GM13977 (cell line): ENCODE measurements around the gene NUAK2.

ENCODE experiments used
- DNase-seq: peaks from one replicate; pipeline ENCODE4 v3.0.0; 2012; ENCODE audit warnings: low spot score
- in situ Hi-C: fragments of 300-500 bp; cut with MboI; formaldehyde crosslinking; loops from one replicate; pipeline ENCODE4 v1.12.0; 2022; ENCODE audit warnings: low sequenced_read_pairs, low pct_unique_long_range_greater_than_20kb, mixed read lengths, inconsistent platforms; ENCODE audit not compliant: unreplicated experiment
- TF ChIP-seq, protein P1 (sequence below): IDR thresholded peaks from 2 replicates; pipeline ENCODE4 v1.5.1; 2012; ENCODE audit warnings: mild to moderate bottlenecking, control low read depth; ENCODE audit not compliant: insufficient read depth; ENCODE audit errors: extremely low read depth, missing control alignments

The NUAK2 gene

GRCh38 chr1:205272536-205272935 is 49.0 kb downstream of the NUAK2 start:
- DNase-seq = peak; percentile 34
- TF ChIP-seq, protein P1, sequence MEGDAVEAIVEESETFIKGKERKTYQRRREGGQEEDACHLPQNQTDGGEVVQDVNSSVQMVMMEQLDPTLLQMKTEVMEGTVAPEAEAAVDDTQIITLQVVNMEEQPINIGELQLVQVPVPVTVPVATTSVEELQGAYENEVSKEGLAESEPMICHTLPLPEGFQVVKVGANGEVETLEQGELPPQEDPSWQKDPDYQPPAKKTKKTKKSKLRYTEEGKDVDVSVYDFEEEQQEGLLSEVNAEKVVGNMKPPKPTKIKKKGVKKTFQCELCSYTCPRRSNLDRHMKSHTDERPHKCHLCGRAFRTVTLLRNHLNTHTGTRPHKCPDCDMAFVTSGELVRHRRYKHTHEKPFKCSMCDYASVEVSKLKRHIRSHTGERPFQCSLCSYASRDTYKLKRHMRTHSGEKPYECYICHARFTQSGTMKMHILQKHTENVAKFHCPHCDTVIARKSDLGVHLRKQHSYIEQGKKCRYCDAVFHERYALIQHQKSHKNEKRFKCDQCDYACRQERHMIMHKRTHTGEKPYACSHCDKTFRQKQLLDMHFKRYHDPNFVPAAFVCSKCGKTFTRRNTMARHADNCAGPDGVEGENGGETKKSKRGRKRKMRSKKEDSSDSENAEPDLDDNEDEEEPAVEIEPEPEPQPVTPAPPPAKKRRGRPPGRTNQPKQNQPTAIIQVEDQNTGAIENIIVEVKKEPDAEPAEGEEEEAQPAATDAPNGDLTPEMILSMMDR = no peak
- in situ Hi-C loops = loop anchor here (25.0 kb wide), 1 partner anchor 285 kb away; no protein-coding TSS in a partner anchor

- no peak for DNase-seq
- TF ChIP-seq, protein P1 = no peak
- in situ Hi-C loops = loop anchor here (25.0 kb wide), 1 partner anchor 284 kb away; no protein-coding TSS in a partner anchor
Measured at GRCh38 chr1:205271745-205272144, 49.8 kb downstream of the NUAK2 start.

- in situ Hi-C loops = loop anchor here (25.0 kb wide), 1 partner anchor 284 kb away; no protein-coding TSS in a partner anchor
- TF ChIP-seq, protein P1 = no peak
Measured at GRCh38 chr1:205271277-205271676, 50.3 kb downstream of the NUAK2 start.

DNA sequence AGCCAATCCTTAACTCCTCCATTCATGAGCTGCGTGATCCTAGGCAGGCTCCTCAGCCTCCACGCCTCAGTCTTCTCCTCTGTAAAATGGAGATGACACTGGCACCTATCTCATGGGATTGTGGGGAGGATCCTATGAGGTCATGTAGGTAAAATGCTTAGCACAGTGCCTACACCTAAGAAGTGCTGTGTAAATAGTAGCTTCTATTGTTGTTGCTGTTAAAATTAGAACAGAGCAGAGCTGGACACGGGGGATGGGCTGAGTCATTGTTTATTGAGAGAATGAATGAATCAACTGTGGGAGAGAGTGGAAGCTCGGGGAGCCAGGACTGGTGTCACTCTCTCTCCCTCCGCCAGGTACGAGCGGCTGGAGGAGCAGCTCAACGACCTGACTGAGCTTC is 50.8 kb downstream of the NUAK2 start:
- peak; percentile 15 for DNase-seq
- TF ChIP-seq, protein P1 = no peak
- in situ Hi-C loops = loop anchor here (25.0 kb wide), 1 partner anchor 283 kb away; no protein-coding TSS in a partner anchor

More at GRCh38 chr1:205271277-205271676, 50.3 kb downstream of the NUAK2 start:
- no peak for DNase-seq

DNA sequence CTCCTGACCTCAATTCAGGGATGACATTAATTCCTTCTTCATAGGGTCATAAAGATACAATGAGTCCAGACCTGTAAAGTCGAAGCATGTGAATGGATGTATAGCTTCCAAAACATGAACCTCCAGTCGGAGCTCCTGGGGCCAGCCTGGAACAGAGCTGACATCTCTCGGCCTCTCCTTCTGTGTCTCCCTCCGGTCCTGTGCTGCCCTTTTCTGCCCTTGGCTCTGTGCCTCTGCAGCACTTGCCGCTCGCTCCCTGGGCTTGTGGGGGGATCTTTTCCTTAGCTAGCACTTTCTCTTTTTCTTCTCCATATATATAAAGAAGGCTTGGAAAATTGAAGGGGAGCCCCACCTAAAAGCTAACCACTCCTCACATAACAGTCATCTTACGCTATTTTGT is 51.3 kb downstream of the NUAK2 start:
- TF ChIP-seq, protein P1 = no peak
- DNase-seq = peak; percentile 11
- in situ Hi-C loops = loop anchor here (25.0 kb wide), 1 partner anchor 283 kb away; no protein-coding TSS in a partner anchor

DNA sequence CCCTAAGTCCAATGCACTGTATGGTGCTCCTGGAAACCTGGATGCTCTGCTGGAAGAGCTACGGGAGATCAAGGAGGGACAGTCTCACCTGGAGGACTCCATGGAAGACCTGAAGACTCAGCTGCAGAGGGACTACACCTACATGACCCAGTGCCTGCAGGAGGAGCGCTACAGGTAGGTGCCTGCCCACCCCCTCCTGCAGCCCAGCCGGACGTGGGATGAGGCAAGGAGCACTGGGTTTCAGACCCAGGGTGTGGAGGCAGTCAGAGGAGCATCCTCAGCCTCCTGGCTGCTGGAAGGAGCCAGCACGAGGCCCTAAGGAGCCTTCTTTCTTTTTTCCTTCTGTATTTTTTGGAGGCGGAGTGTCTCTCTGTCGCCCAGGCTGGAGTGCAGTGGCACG is 51.8 kb downstream of the NUAK2 start:
- in situ Hi-C loops = loop anchor here (25.0 kb wide), 1 partner anchor 282 kb away; no protein-coding TSS in a partner anchor
- TF ChIP-seq, protein P1 = no peak

More for the DNA sequence above, 51.8 kb downstream of the NUAK2 start:
- peak; percentile 12 for DNase-seq
